Measurements from ENCODE around the gene PLEKHO1.

DNA sequence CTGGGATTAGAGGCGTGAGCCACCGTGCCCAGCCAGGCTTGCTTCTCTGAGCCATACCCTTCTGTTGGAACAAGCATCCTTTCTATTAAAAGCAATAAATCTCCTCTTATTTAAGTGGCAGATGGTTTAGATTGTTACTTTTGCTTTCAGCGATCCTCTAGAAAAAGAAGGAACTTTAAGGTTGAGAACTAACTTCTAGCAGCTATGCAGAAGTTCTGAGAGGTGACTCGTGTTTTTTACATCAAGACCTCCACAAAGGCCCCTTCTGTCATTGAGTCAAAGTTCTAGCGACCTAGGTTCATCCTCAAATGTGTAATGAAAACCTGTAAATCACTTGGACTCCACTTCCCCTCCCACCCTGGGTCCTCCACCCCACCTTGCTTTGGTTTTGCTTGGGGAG is 30.8 kb downstream of the PLEKHO1 start:
- TF ChIP-seq, protein P1, sequence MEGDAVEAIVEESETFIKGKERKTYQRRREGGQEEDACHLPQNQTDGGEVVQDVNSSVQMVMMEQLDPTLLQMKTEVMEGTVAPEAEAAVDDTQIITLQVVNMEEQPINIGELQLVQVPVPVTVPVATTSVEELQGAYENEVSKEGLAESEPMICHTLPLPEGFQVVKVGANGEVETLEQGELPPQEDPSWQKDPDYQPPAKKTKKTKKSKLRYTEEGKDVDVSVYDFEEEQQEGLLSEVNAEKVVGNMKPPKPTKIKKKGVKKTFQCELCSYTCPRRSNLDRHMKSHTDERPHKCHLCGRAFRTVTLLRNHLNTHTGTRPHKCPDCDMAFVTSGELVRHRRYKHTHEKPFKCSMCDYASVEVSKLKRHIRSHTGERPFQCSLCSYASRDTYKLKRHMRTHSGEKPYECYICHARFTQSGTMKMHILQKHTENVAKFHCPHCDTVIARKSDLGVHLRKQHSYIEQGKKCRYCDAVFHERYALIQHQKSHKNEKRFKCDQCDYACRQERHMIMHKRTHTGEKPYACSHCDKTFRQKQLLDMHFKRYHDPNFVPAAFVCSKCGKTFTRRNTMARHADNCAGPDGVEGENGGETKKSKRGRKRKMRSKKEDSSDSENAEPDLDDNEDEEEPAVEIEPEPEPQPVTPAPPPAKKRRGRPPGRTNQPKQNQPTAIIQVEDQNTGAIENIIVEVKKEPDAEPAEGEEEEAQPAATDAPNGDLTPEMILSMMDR (IDR thresholded peaks at IDR 0.05), result no peak
- TF ChIP-seq POLR2A (IDR thresholded peaks at IDR 0.05), result no peak

Measured in thyroid gland (tissue), 4 donors.